CD14-positive monocyte (primary cell): ENCODE data around the gene SERINC3. TPM values are rescaled to one million over a fixed set of nuclear protein-coding genes. Genes with fewer than 3 reads are reported as not detected.

Source experiments
- DNase-seq, 3 donors: peaks; one replicate each; pipeline ENCODE4 v3.0.0-alpha.2; 2011 to 2022
- H2AFZ ChIP-seq: 2 replicates; pipeline ENCODE4 v1.6.0; 2012; ENCODE audit warnings: mild to moderate bottlenecking, low read depth, low read length, inconsistent platforms; ENCODE audit not compliant: insufficient read depth, poor library complexity, severe bottlenecking
- H3K27ac ChIP-seq, 2 donors: 1 replicate in 1 of 2; 2 replicates in 1 of 2; pipeline ENCODE4 v1.5.1; 2012 to 2013; ENCODE audit warnings: low read length in 2 of 2, control low read depth in 1 of 2, inconsistent platforms in 1 of 2, low read depth in 1 of 2, mild to moderate bottlenecking in 1 of 2
- H3K27me3 ChIP-seq, 2 donors: one replicate each; pipeline versions ENCODE4 v1.6.0 to v1.6.1; 2011 to 2013; ENCODE audit warnings: low read length in 2 of 2; ENCODE audit not compliant: control insufficient read depth in 2 of 2, insufficient read depth in 2 of 2
- H3K36me3 ChIP-seq, 2 donors: replicated peaks in 1 of 2; 1 replicate in 1 of 2; 2 replicates in 1 of 2; pipeline versions ENCODE4 v1.5.1 to v1.6.1; 2012 to 2013; ENCODE audit warnings: low read length in 2 of 2, control low read depth in 1 of 2, inconsistent platforms in 1 of 2, mild to moderate bottlenecking in 1 of 2; ENCODE audit not compliant: insufficient read depth in 2 of 2, control insufficient read depth in 1 of 2
- H3K4me1 ChIP-seq, 2 donors: 1 replicate in 1 of 2; 2 replicates in 1 of 2; pipeline versions ENCODE4 v1.5.1 to v1.6.1; 2012 to 2013; ENCODE audit warnings: low read length in 2 of 2, control low read depth in 1 of 2, inconsistent platforms in 1 of 2, mild to moderate bottlenecking in 1 of 2, moderate library complexity in 1 of 2; ENCODE audit not compliant: insufficient read depth in 2 of 2, control insufficient read depth in 1 of 2
- H3K4me2 ChIP-seq: replicated peaks from 2 replicates; pipeline ENCODE3; 2012; ENCODE audit warnings: low read length, moderate library complexity, mild to moderate bottlenecking; ENCODE audit not compliant: poor library complexity, severe bottlenecking; ENCODE audit errors: extremely low read depth
- H3K4me3 ChIP-seq, 3 experiments: fragments of 200-600 bp in 1 of 3; sonication (generic) in 1 of 3; replicated peaks in 1 of 3; 1 replicate in 2 of 3; 2 replicates in 1 of 3; pipeline ENCODE4 v1.5.1; 2011 to 2013; ENCODE audit warnings: low read length in 3 of 3, mild to moderate bottlenecking in 3 of 3, control low read depth in 2 of 3, low read depth in 2 of 3, inconsistent platforms in 1 of 3, moderate library complexity in 1 of 3
- H3K79me2 ChIP-seq: 2 replicates; pipeline ENCODE4 v1.6.0; 2012; ENCODE audit warnings: mild to moderate bottlenecking, control low read depth, inconsistent platforms, low read length, moderate library complexity; ENCODE audit not compliant: insufficient read depth
- H3K9ac ChIP-seq: 2 replicates; pipeline ENCODE4 v1.6.0; 2017; ENCODE audit warnings: low read length, mild to moderate bottlenecking; ENCODE audit not compliant: insufficient read depth, poor library complexity, severe bottlenecking
- H3K9me3 ChIP-seq, 2 donors: replicated peaks in 1 of 2; 1 replicate in 1 of 2; 2 replicates in 1 of 2; pipeline versions ENCODE4 v1.5.1 to v1.6.1; 2012 to 2013; ENCODE audit warnings: low read length in 2 of 2, control low read depth in 1 of 2; ENCODE audit not compliant: control insufficient read depth in 1 of 2, insufficient read depth in 1 of 2
- H4K20me1 ChIP-seq: 2 replicates; pipeline ENCODE4 v1.6.0; 2012; ENCODE audit warnings: mild to moderate bottlenecking, low read length, control low read depth, moderate library complexity; ENCODE audit not compliant: insufficient read depth
- H3K27ac Mint-ChIP-seq, 7 donors: one replicate each; pipeline ENCODE4 v1.8.0; 2020; ENCODE audit warnings: mild to moderate bottlenecking in 7 of 7, mixed read lengths in 7 of 7, moderate library complexity in 6 of 7, inconsistent platforms in 2 of 7
- H3K27me3 Mint-ChIP-seq, 3 donors: one replicate each; pipeline ENCODE4 v1.8.0; 2021 to 2022; ENCODE audit warnings: low read depth in 3 of 3, mild to moderate bottlenecking in 3 of 3, mixed read lengths in 3 of 3, moderate library complexity in 3 of 3, inconsistent platforms in 1 of 3
- H3K36me3 Mint-ChIP-seq, 2 donors: one replicate each; pipeline ENCODE4 v1.8.0; 2020; ENCODE audit warnings: mixed read lengths in 2 of 2, inconsistent platforms in 1 of 2, mild to moderate bottlenecking in 1 of 2
- H3K4me1 Mint-ChIP-seq: one replicate; pipeline ENCODE4 v1.8.0; 2020; ENCODE audit warnings: mild to moderate bottlenecking, mixed read lengths
- H3K4me3 Mint-ChIP-seq, 2 donors: one replicate each; pipeline ENCODE4 v1.8.0; 2020; ENCODE audit warnings: mild to moderate bottlenecking in 2 of 2, mixed read lengths in 2 of 2, moderate library complexity in 1 of 2
- H3K9me3 Mint-ChIP-seq, 7 donors: one replicate each; pipeline ENCODE4 v1.8.0; 2020 to 2022; ENCODE audit warnings: mixed read lengths in 7 of 7, mild to moderate bottlenecking in 6 of 7, moderate library complexity in 6 of 7, inconsistent platforms in 2 of 7
- CTCF ChIP-seq: fragments of 200-600 bp; IDR thresholded peaks from one replicate; pipeline ENCODE4 v1.8.0; 2022; ENCODE audit warnings: antibody characterized with exemption, mild to moderate bottlenecking
- WGBS: methylation state at CpG from one replicate; pipeline ENCODE4 v1.1.5; 2013; ENCODE audit warnings: missing lambda C conversion rate; ENCODE audit not compliant: insufficient coverage; 5-methylcytosine and 5-hydroxymethylcytosine counted together
- intact Hi-C, 2 donors: fragments of 100-400 bp; cut with micrococcal nuclease; formaldehyde crosslinking; loops; one replicate each; pipeline versions ENCODE4 v1.15.0 to v1.15.1; 2023
- polyA plus RNA-seq, 3 donors: library from polyadenylated mRNA; depleted of rRNA in 1 of 3; unstranded in 2 of 3; stranded (reverse) in 1 of 3; fragments of 300-500 nt in 2 of 3; fragments of >200 nt in 1 of 3; fragmentation: Illumina TruSeq in 2 of 3; gene quantifications; 1 replicate in 2 of 3; 2 replicates in 1 of 3; pipeline ENCODE4 v1.2.3, GENCODE V29; 2012 to 2021

Gene SERINC3
- polyA plus RNA-seq, 3 donors = 49.8 to 194 (median 157) TPM

DNA sequence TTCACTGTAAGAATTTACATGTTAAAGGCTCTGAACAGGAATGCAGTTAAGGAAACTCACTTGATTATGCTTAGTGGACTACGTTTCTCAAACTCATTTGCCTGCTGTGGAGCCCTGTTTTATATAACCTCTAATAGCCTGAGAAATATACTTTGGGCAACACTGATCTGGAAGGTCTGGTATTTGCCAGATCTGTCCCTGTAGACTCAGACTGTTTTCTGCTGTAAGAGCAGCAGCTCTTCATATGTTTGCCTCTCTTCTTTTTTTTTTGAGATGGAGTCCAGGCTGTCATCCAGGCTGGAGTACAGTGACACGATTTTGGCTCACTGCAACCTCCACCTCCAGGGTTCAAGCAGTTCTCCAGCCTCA, 36.1 kb downstream of the SERINC3 start:
- no peaks in the 10 kb centered on the region for H3K27me3 Mint-ChIP-seq

DNA sequence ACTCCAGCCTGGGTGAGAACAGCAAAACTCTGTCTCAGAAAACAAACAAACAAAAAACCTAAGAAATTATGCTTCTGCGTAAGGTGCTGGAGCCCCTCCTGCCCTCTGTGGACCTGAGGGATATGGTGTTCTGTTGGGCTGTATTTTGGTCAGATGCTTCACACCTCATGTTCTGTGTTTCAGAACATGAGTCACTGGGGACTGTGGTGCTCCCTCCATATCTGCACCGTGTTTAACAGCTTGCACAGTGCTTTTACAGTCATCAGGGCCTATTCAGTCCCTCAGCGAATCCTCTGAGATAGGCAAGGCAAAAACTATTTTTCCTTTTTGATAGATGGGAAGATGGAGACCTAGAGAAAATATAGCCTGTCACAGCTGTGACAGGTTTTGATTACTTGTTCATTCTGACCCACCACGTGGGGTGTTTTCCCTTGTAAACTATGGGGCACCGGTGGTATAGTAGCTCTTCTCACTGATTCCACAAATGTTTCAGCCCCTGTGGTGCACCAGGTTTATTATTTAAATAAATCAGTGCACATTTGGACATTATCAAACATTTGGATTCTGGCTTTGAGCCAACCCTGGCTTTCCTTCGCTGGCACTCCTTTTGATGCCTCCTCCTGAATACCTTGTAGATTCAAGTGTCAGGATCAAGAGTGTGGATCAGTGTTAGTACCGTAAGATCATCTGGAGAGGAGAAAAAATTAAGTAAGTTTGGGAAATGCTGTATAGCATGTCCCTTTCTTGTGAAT, 36.6 kb downstream of the SERINC3 start:
- Mint-ChIP-seq H3K9me3 (no peaks in the 10 kb centered on the region), H3K4me3 (no peak overlapping the region), H3K27me3 (no peaks in the 10 kb centered on the region), H3K27ac (peak overlapping the region in 1 of 7 donors; percentile 53), H3K4me1 (peaks cover 3% of the 10 kb centered on the region), H3K36me3 (peaks cover 51 to 82% of the 10 kb centered on the region in 2 donors)
- Histone ChIP-seq H2AFZ (no peak overlapping the region), H3K4me2 (no peak overlapping the region), H3K4me1 (no peaks in the 10 kb centered on the region), H3K36me3 (peaks cover 30 to 85% of the 10 kb centered on the region in 2 donors), H3K79me2 (no peaks in the 10 kb centered on the region), H3K9ac (no peak overlapping the region), H4K20me1 (no peaks in the 10 kb centered on the region), H3K9me3 (no peaks in the 10 kb centered on the region), H3K4me3 (no peak overlapping the region), H3K27ac (no peak overlapping the region), H3K27me3 (no peaks in the 10 kb centered on the region)
- WGBS = 87% methylated on average over 4 of the region's 7 CpGs
- intact Hi-C loops = no loop called here
- no peak for DNase-seq
- no peak for TF ChIP-seq CTCF

More for the DNA sequence above, 36.1 kb downstream of the SERINC3 start:
- intact Hi-C loops = no loop called here
- H3K36me3 ChIP-seq = peaks cover 32 to 85% of the 10 kb centered on the region in 2 donors
- H3K79me2 ChIP-seq = no peaks in the 10 kb centered on the region
- no peaks in the 10 kb centered on the region for H3K4me1 ChIP-seq
- Mint-ChIP-seq H3K36me3 (peaks cover 50 to 82% of the 10 kb centered on the region in 2 donors), H3K4me1 (peaks cover 3% of the 10 kb centered on the region), H3K9me3 (no peaks in the 10 kb centered on the region), H3K27ac (peak overlapping the region in 2 of 7 donors; percentile 30 to 50), H3K4me3 (no peak overlapping the region)
- DNase-seq = no peak
- H3K27ac ChIP-seq = no peak overlapping the region
- H4K20me1 ChIP-seq = no peaks in the 10 kb centered on the region
- H3K4me3 ChIP-seq = no peak overlapping the region
- H3K27me3 ChIP-seq = no peaks in the 10 kb centered on the region
- no peaks in the 10 kb centered on the region for H3K9me3 ChIP-seq
- WGBS = 100% methylated on average over 2 of the region's 2 CpGs
- no peak for TF ChIP-seq CTCF
- no peak overlapping the region for H3K4me2 ChIP-seq
- no peak overlapping the region for H2AFZ ChIP-seq
- H3K9ac ChIP-seq = no peak overlapping the region
